Activated T-helper 9 cell treated with anti-CD3 and anti-CD28 coated beads, Interleukin-2, amount 50 U/mL, for 16 hours (primary cell): ENCODE results near the gene SHE.

Experiments used
- DNase-seq: peaks from one replicate; pipeline ENCODE4 v3.0.0-alpha.2; 2020; ENCODE audit warnings: low read depth

Gene SHE

DNA sequence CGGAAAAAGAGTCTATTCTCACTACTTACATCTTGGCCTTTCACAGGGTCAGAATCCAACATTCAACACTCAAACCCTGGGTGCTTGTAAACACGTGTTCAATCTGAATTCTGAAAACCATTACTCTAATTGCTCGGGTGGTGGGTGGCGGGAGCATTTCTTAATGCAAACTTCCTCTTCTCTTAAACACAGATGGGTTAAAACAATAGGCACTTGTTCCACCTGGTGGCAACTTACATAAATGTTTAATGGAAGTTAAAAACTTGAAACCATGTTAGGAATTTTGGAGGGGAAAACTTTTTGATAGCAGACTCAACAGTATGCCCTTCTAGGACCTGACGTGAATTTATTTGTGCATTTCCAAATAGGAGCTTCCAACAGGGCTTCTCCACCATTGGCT lies 23.6 kb downstream of the SHE start:
- no peak for DNase-seq

DNA sequence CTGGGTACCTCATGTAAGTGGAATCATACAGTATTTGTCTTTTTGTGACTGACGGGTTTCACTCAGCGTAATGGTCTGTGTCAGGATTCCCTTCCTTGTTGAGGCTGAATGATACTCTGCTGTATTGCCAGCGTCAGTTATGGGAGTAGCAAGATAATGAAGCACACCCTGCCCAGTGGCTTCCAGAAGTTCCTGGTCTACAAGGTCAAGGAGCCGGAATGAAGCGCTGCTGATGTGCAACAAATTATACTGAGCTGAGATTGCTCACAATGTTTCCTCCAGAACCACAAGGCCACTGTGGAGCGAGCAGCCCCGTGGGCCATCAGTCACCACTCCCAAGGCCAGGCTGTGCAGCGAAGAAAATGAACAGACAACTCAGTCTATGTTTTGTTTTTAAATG lies 24.2 kb downstream of the SHE start:
- DNase-seq: no peak

DNA sequence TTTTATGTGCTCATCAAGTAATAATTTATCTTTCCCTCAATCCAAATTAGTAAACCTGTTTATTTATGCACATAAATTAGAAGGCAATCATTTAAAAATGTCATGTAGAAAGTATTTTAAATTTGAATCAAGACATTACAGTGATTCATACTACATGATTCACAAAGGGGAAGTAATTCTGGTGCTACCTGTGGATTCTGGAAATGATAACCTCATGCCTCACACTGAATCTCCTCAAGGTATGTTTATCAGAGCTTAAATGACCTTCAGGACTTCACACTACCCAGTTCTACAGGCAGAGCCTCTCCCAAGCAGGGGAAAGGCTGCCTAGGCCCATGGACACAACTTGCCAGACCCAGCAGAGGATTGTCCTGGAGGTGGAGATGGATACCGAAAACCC lies 25.4 kb downstream of the SHE start:
- DNase-seq: no peak

DNA sequence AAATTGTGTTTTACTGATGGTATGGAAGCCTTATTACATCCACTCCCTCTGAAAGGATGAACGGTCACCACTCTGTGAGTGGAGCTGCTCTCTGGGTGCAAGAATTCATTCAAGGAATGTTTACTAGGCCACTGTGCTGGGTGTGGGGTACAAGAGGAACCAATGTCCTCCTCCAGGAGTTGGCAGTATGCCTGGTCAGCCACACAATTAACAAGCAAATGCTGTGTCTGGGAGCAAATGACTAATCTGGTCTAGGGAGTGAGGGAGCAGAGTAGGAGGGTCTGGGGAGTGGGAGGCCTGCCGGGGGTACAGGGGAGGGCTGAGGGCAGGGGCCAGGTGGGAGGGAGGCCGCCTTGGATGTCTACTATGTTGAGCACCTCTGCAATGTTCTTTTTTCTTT lies 27.4 kb downstream of the SHE start:
- DNase-seq: no peak

DNA sequence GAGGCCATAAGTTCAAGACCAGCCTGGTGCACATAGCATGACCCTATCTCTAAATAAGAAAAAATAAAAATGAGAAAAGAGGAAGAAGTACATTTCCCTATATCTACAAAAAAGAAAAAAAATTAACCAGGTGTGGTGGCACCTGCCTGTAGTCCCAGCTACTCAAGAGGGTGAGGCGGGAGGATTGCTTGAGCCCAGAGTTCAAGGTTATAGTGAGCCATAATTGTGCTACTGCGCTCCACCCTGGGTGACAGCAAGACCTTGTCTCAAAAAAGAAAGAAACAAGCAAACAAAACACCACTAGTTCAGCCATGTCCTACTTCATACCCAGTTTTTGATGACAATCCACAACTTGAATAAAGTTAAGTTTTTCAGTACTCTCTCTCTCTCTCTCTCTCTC lies 30.9 kb downstream of the SHE start:
- no peak for DNase-seq

DNA sequence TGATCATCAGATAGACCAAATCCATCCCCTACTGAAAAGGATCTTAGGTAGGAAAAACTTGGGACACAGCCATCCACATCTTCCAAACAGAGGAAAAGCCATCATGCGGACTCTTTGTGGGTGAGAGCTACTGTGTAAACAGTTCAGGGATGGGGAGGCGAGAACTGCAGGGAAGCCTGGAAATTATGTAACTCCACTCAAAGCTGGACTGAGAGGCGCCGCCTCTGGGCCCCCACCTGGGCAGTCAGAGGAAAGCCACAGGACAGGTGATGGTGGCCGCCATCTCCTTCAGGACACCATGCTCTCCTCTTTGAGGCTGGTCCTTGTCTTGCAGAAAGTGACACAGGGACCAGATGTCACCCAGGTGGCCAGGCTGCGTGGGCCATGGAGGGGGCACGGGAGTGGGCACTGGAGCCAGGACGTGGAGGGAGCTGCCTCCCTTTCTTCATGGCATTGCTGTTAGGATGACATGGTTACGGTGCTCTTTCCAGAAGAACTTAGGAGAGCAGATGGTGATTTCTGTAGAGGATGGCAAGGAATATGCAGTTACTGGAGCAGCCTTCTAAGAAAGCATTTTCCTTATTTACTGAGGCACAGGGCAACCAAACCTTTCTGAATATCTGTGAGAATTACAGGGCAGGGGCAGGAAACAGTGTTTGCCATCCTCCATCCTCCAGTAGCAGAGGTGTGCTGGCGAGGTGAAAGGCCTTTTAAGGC lies 32.2 kb downstream of the SHE start:
- no peak for DNase-seq

DNA sequence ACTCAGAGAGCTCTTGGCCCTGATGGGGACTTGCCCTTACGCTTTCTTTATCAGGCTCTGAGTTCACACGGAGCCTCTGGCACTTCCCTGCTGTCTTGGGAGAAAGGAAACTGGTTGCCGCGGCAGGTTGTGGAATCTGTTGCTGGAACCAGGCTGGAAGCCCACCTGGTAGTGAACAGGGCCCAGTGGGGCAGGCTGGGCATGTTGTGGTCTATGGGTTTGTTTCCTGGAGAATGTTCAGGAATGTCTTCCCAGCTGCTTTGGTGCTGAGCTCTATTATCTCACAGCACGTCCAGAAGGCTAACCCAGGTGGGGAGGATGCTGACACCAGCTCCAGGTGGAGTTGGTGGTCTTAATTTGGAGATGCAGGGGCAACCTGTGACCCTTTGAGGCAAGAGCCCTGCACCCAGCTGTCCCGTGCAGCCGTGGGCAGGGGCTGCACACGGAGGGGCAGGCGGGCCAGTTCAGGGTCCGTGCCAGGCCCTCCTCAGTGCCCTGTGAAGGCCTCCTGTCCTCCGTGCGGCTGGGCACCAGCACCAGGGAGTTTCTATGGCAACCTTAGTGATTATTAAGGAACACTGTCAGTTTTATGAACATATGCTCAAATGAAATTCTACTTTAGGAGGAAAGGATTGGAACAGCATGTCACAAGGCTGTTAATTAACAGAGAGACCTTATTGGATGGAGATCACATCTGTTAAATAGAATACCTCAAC lies 33.5 kb downstream of the SHE start:
- DNase-seq: no peak

DNA sequence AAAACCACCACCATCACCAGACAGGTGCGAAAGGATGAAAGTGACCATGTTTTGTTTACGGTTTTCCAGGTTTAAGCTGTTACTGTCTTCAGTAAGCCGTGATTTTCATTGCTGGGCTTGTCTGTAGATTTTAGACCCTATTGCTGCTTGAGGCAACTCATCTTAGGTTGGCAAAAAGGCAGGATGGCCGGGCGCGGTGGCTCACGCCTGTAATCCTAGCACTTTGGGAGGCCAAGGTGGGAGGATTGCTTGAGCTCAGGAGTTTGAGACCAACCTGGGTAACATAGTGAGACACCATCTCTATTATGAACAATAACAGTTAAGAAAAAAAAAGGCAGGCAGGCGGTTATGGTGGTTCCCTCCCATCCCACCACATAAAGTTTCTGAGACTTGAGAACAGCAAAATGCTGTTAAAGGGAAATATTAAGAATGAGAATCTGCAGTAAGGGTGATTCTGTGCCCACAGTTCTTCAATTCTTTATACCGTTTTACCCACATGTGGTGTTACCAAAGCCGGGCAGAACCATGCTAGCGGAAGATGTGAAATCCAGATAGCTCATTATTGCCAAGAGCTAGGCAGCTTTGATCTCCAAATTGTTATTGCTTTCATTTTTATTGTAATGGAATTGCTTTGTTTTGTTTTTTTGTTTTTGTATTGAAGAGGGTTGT lies 34.6 kb downstream of the SHE start:
- DNase-seq: no peak

- no peak for DNase-seq
Observed at GRCh38 chr1:154466921-154467417, 35.2 kb downstream of the SHE start.

- DNase-seq: no peak
Observed at GRCh38 chr1:154466206-154466605, 36.0 kb downstream of the SHE start.

DNA sequence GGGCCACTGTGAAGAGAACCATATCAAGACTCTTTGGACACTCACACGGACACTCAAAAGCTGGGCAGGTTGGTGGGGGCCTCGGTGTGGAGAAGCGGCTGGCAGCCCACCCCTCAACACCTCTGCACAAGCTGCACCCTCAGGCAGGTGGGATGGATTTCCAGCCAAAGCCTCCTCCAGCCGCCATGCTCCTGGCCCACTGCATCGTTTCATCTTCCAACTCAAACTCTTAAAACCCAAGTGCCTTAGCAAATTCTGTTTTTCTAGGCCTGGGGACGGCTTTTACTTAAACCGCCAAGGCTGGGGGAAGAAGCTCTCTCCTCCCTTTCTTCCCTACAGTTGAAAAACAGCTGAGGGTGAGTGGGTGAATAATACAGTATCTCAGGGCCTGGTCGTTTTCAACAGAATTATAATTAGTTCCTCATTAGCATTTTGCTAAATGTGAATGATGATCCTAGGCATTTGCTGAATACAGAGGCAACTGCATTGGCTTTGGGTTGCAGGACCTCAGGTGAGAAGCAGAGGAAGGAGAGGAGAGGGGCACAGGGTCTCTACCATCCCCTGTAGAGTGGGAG lies 36.5 kb downstream of the SHE start:
- DNase-seq: no peak

- DNase-seq: peak; percentile 46
Observed at GRCh38 chr1:154463512-154463990, 38.7 kb downstream of the SHE start.

GRCh38 chr1:154460695-154461260 lies 41.4 kb downstream of the SHE start:
- DNase-seq: no peak

- DNase-seq: no peak
Observed at GRCh38 chr1:154459080-154459479, 43.1 kb downstream of the SHE start.

- no peak for DNase-seq
Observed at GRCh38 chr1:154456631-154457030, 45.6 kb downstream of the SHE start.

DNA sequence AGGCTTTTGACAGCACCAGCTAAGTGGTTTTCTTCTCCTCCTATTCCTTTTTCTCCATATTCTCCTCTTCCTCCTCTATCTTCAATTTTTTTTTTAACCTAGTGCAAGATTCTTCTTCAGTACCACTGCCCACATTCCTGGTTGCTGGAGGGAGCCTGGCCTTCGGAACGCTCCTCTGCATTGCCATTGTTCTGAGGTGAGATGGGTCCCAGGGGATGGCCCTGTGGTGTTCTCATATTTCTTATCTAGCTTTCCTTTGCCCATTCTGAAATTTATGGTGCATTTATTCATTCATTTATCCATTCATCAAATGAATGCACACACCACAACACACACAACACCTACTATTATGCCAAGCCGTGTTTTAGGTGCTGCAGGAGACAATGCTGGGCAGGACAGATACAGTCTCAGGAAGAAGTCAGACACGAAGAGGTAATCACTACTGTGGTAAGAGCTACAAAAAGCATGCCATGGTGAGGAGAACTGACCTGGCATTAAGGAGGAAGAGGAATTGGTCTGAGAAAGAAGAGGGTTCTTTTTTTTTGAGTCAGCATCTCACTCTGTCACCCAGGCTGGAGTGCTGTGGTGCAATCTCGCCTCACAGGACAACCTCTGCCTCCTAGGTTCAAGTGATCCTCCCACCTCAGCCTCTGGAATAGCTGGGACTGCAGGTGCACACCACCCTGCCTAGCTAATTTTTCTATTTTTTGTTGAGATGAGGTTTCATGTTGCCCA lies 47.7 kb downstream of the SHE start:
- no peak for DNase-seq

- no peak for DNase-seq
Observed at GRCh38 chr1:154453574-154454352, 48.4 kb downstream of the SHE start.

GRCh38 chr1:154453161-154453560 lies 49.1 kb downstream of the SHE start:
- DNase-seq: no peak

GRCh38 chr1:154448331-154448811 lies 53.8 kb downstream of the SHE start:
- no peak for DNase-seq

- DNase-seq: no peak
Observed at GRCh38 chr1:154446789-154447188, 55.4 kb downstream of the SHE start.

GRCh38 chr1:154446292-154446691 lies 55.9 kb downstream of the SHE start:
- no peak for DNase-seq
